ENCODE data around the gene SYT7. TPM values are rescaled to one million over a fixed set of nuclear protein-coding genes. Genes with fewer than 3 reads are reported as not detected.
"Not testable (repeated sequence)": the region's sequence is repeated elsewhere in the genome, so short reads cannot be mapped to it uniquely, and the experiment has no call there.

The SYT7 gene
- polyA plus RNA-seq, 5 donors = 6.2 to 7.4 (median 6.7) TPM

GRCh38 chr11:61480261-61480993, 100.4 kb downstream of the SYT7 start:
- DNase-seq = no peak

GRCh38 chr11:61479360-61480058, 101.4 kb downstream of the SYT7 start:
- DNase-seq = not testable (repeated sequence)

- DNase-seq = peak in 1 of 2 donors; percentile 26
Measured at GRCh38 chr11:61477727-61478148, 103.1 kb downstream of the SYT7 start.

GRCh38 chr11:61477126-61477525, 103.8 kb downstream of the SYT7 start:
- DNase-seq = no peak

GRCh38 chr11:61476371-61476770, 104.5 kb downstream of the SYT7 start:
- DNase-seq = no peak

GRCh38 chr11:61475433-61475832, 105.4 kb downstream of the SYT7 start:
- DNase-seq = no peak

GRCh38 chr11:61474013-61474643, 106.7 kb downstream of the SYT7 start:
- no peak for DNase-seq

GRCh38 chr11:61473370-61474012, 107.4 kb downstream of the SYT7 start:
- DNase-seq = no peak

- DNase-seq = no peak
Measured at GRCh38 chr11:61472868-61473267, 108.0 kb downstream of the SYT7 start.

GRCh38 chr11:61472282-61472681, 108.6 kb downstream of the SYT7 start:
- no peak for DNase-seq

- no peak for DNase-seq
Measured at GRCh38 chr11:61468002-61468401, 112.9 kb downstream of the SYT7 start.

- DNase-seq = not testable (repeated sequence)
Measured at GRCh38 chr11:61467602-61468001, 113.3 kb downstream of the SYT7 start.

Other genes with a start within 250 kb of the SYT7 start
- 100 to 1,000 TPM; 164 to 194 (median 176) TPM for gene DDB1, start 248.0 kb downstream of the SYT7 start, polyA plus RNA-seq (ENCODE audit: insufficient read depth in 1 of 5, insufficient read length in 5 of 5, low replicate concordance in 1 of 5)
- gene TKFC, start 247.8 kb downstream of the SYT7 start, polyA plus RNA-seq (ENCODE audit: insufficient read depth in 1 of 5, insufficient read length in 5 of 5, low replicate concordance in 1 of 5) = 10 to 100 TPM; 24.2 to 37.4 (median 35.4) TPM
- gene CYB561A3, start 219.2 kb downstream of the SYT7 start, polyA plus RNA-seq (ENCODE audit: insufficient read depth in 1 of 5, insufficient read length in 5 of 5, low replicate concordance in 1 of 5) = 10 to 100 TPM; 27.1 to 40.0 (median 33.6) TPM
- gene TMEM138, start 218.7 kb downstream of the SYT7 start, polyA plus RNA-seq (ENCODE audit: insufficient read depth in 1 of 5, insufficient read length in 5 of 5, low replicate concordance in 1 of 5) = 10 to 100 TPM; 42.7 to 56.1 (median 48.8) TPM
- 10 to 100 TPM; 31.1 to 37.9 (median 35.0) TPM for gene TMEM216, start 188.5 kb downstream of the SYT7 start, polyA plus RNA-seq (ENCODE audit: insufficient read depth in 1 of 5, insufficient read length in 5 of 5, low replicate concordance in 1 of 5)
- 100 to 1,000 TPM in 4 of 5 donors, 10 to 100 TPM in 1; 97.9 to 126 (median 112) TPM for gene CPSF7, start 151.1 kb downstream of the SYT7 start, polyA plus RNA-seq (ENCODE audit: insufficient read depth in 1 of 5, insufficient read length in 5 of 5, low replicate concordance in 1 of 5)
- gene SDHAF2, start 151.0 kb downstream of the SYT7 start, polyA plus RNA-seq (ENCODE audit: insufficient read depth in 1 of 5, insufficient read length in 5 of 5, low replicate concordance in 1 of 5) = 10 to 100 TPM; 35.7 to 46.9 (median 40.3) TPM
- 1 to 10 TPM in 4 of 5 donors, under 1 TPM in 1; 0.37 to 4.3 (median 2.3) TPM for gene LRRC10B, start 72.3 kb downstream of the SYT7 start, polyA plus RNA-seq (ENCODE audit: insufficient read depth in 1 of 5, insufficient read length in 5 of 5, low replicate concordance in 1 of 5)
- 1 to 10 TPM; 1.9 to 3.9 (median 2.7) TPM for gene DAGLA, start 99.3 kb upstream of the SYT7 start, polyA plus RNA-seq (ENCODE audit: insufficient read depth in 1 of 5, insufficient read length in 5 of 5, low replicate concordance in 1 of 5)
- 10 to 100 TPM; 20.7 to 39.0 (median 28.7) TPM for gene MYRF, start 171.6 kb upstream of the SYT7 start, polyA plus RNA-seq (ENCODE audit: insufficient read depth in 1 of 5, insufficient read length in 5 of 5, low replicate concordance in 1 of 5)
- 100 to 1,000 TPM; 132 to 212 (median 171) TPM for gene TMEM258, start 211.5 kb upstream of the SYT7 start, polyA plus RNA-seq (ENCODE audit: insufficient read depth in 1 of 5, insufficient read length in 5 of 5, low replicate concordance in 1 of 5)
- 10 to 100 TPM; 24.3 to 38.2 (median 28.5) TPM for gene FEN1, start 211.8 kb upstream of the SYT7 start, polyA plus RNA-seq (ENCODE audit: insufficient read depth in 1 of 5, insufficient read length in 5 of 5, low replicate concordance in 1 of 5)
- 10 to 100 TPM; 23.0 to 36.2 (median 29.4) TPM for gene FADS1, start 235.9 kb upstream of the SYT7 start, polyA plus RNA-seq (ENCODE audit: insufficient read depth in 1 of 5, insufficient read length in 5 of 5, low replicate concordance in 1 of 5)
- 100 to 1,000 TPM in 1 of 5 donors, 10 to 100 TPM in 4; 47.7 to 120 (median 74.9) TPM for gene FADS2, start 247.2 kb upstream of the SYT7 start, polyA plus RNA-seq (ENCODE audit: insufficient read depth in 1 of 5, insufficient read length in 5 of 5, low replicate concordance in 1 of 5)

Data from right lung (tissue), 5 donors.